Islet of Langerhans (tissue), 1 donor: ENCODE data around the gene MLH3.
"Not testable (repeated sequence)": the region's sequence is repeated elsewhere in the genome, so short reads cannot be mapped to it uniquely, and the experiment has no call there.

ENCODE experiments used
- FAIRE-seq: peaks from one replicate; lab custom pipeline; 2011; peaks lifted over from hg19 to GRCh38; lab: Jason Lieb, UNC

Gene MLH3

GRCh38 chr14:75050852-75051555 is at the start of gene MLH3:
MLH3 (minus strand) TSS chr14:75051467; CDS start chr14:75049655, 1,812 bp downstream.
- no peak for FAIRE-seq

- FAIRE-seq: no peak
Measured at GRCh38 chr14:75098682-75099081, 47.4 kb upstream of the MLH3 start.

GRCh38 chr14:75098212-75098611 is 46.9 kb upstream of the MLH3 start:
- no peak for FAIRE-seq

GRCh38 chr14:75096959-75097358 is 45.7 kb upstream of the MLH3 start:
- FAIRE-seq: no peak

GRCh38 chr14:75095690-75096089 is 44.4 kb upstream of the MLH3 start:
- no peak for FAIRE-seq

- no peak for FAIRE-seq
Measured at GRCh38 chr14:75094896-75095295, 43.6 kb upstream of the MLH3 start.

GRCh38 chr14:75092698-75093097 is 41.4 kb upstream of the MLH3 start:
- FAIRE-seq: peak; percentile 24

GRCh38 chr14:75091251-75091650 is 40.0 kb upstream of the MLH3 start:
- no peak for FAIRE-seq

- FAIRE-seq: no peak
Measured at GRCh38 chr14:75090353-75090752, 39.1 kb upstream of the MLH3 start.

GRCh38 chr14:75088566-75089373 is 37.5 kb upstream of the MLH3 start:
- peak; percentile 72 for FAIRE-seq

- FAIRE-seq: no peak
Measured at GRCh38 chr14:75088153-75088552, 36.9 kb upstream of the MLH3 start.

- no peak for FAIRE-seq
Measured at GRCh38 chr14:75084513-75084912, 33.2 kb upstream of the MLH3 start.

- no peak for FAIRE-seq
Measured at GRCh38 chr14:75083271-75083670, 32.0 kb upstream of the MLH3 start.

GRCh38 chr14:75081660-75082229 is 30.5 kb upstream of the MLH3 start:
- FAIRE-seq: no peak

- FAIRE-seq: no peak
Measured at GRCh38 chr14:75079521-75079920, 28.3 kb upstream of the MLH3 start.

- FAIRE-seq: no peak
Measured at GRCh38 chr14:75077794-75078193, 26.5 kb upstream of the MLH3 start.

GRCh38 chr14:75070383-75070782 is 19.1 kb upstream of the MLH3 start:
- FAIRE-seq: no peak

GRCh38 chr14:75069811-75070145 is 18.5 kb upstream of the MLH3 start:
- no peak for FAIRE-seq

GRCh38 chr14:75069121-75069810 is 18.0 kb upstream of the MLH3 start, which contains the start of gene ZC2HC1C:
ZC2HC1C (plus strand) TSS chr14:75069641; CDS start chr14:75070574, 933 bp downstream.
- FAIRE-seq: peak; percentile 13

GRCh38 chr14:75068294-75069120 is 17.2 kb upstream of the MLH3 start:
- peak; percentile 41 for FAIRE-seq

GRCh38 chr14:75067765-75068164 is 16.5 kb upstream of the MLH3 start:
- FAIRE-seq: not testable (repeated sequence)

- FAIRE-seq: no peak
Measured at GRCh38 chr14:75067212-75067611, 15.9 kb upstream of the MLH3 start.
